Measurements from ENCODE around the gene NGEF.

Gene NGEF

GRCh38 chr2:233013027-233013461, at the start of gene NGEF:
TSS of gene NGEF (minus strand) at chr2:233013256. CDS start at chr2:232974890, 38,366 bp downstream.
- no peak for TF ChIP-seq CTCF (IDR thresholded peaks at IDR 0.05; ENCODE audit: low read depth, low read length, missing control alignments)
- no peak within 1 kb of the TSS for H3K4me3 ChIP-seq (replicated peaks; ENCODE audit: low read depth, low read length)
- DNase-seq (ENCODE audit: extremely low read depth, low read depth), result no peak

- no peak overlapping the region for H3K4me3 ChIP-seq (replicated peaks; ENCODE audit: low read depth, low read length)
- no peak for TF ChIP-seq CTCF (IDR thresholded peaks at IDR 0.05; ENCODE audit: low read depth, low read length, missing control alignments)
- no peak for DNase-seq (ENCODE audit: extremely low read depth, low read depth)
Measured at GRCh38 chr2:233062451-233062850, 49.4 kb upstream of the NGEF start.

GRCh38 chr2:233061591-233062450, 48.8 kb upstream of the NGEF start:
- no peak overlapping the region for H3K4me3 ChIP-seq (replicated peaks; ENCODE audit: low read depth, low read length)
- no peak for TF ChIP-seq CTCF (IDR thresholded peaks at IDR 0.05; ENCODE audit: low read depth, low read length, missing control alignments)
- no peak for DNase-seq (ENCODE audit: extremely low read depth, low read depth)

- no peak for DNase-seq (ENCODE audit: extremely low read depth, low read depth)
- H3K4me3 ChIP-seq (replicated peaks; ENCODE audit: low read depth, low read length), result no peak overlapping the region
- TF ChIP-seq CTCF (IDR thresholded peaks at IDR 0.05; ENCODE audit: low read depth, low read length, missing control alignments), result no peak
Measured at GRCh38 chr2:233060980-233061590, 48.0 kb upstream of the NGEF start.

- no peak for DNase-seq (ENCODE audit: extremely low read depth, low read depth)
- no peak overlapping the region for H3K4me3 ChIP-seq (replicated peaks; ENCODE audit: low read depth, low read length)
Measured at GRCh38 chr2:233060501-233060979, 47.5 kb upstream of the NGEF start.

More at GRCh38 chr2:233060501-233060979, 47.5 kb upstream of the NGEF start:
- no peak for TF ChIP-seq CTCF (IDR thresholded peaks at IDR 0.05; ENCODE audit: low read depth, low read length, missing control alignments)
